ENCODE measurements around the gene TEAD1. TPM values are rescaled to one million over a fixed set of nuclear protein-coding genes. Genes with fewer than 3 reads are reported as not detected.

TEAD1 gene
- total RNA-seq, 1 experiment from 2014 or later: 106 TPM

- Histone ChIP-seq H3K36me3 (ENCODE audit: low read depth) (no peaks in the 10 kb centered on the region), H2AFZ (no peak overlapping the region), H3K79me2 (ENCODE audit: low read depth) (no peaks in the 10 kb centered on the region), H3K4me1 (replicated peaks; ENCODE audit: insufficient read depth) (no peaks in the 10 kb centered on the region), H3K4me3 (no peak overlapping the region), H4K20me1 (ENCODE audit: insufficient read depth) (no peaks in the 10 kb centered on the region), H3K4me2 (no peak overlapping the region), H3K27me3 (ENCODE audit: insufficient read depth, low read depth) (no peaks in the 10 kb centered on the region), H3K9me3 (ENCODE audit: insufficient read depth, low read depth) (no peaks in the 10 kb centered on the region), H3F3A (ENCODE audit: insufficient read depth, low read depth) (0 out of 2 replicates have a peak, but pooled peaks cover 6% of the 10 kb centered on the region), H3K9me2 (ENCODE audit: insufficient read depth) (no peaks in the 10 kb centered on the region), H3K27ac (no peak overlapping the region)
- no peak for DNase-seq
- POLR2A ChIA-PET (ENCODE audit: unreplicated experiment): no interaction called here
- no peak for TF ChIP-seq CTCF (conservative IDR thresholded peaks at IDR 0.05)
- TF ChIP-seq EZH2 (IDR thresholded peaks at IDR 0.05; ENCODE audit: low read depth): no peak
- no TSS peak for BruUV-seq (replicated peaks)
- intact Hi-C loops (cut with micrococcal nuclease; ENCODE audit: unreplicated experiment): loop anchor here (5.0 to 10.0 kb wide), 2 partner anchors 201 to 379 kb away; no protein-coding TSS in a partner anchor
- CTCF ChIA-PET: interaction anchor here (0.6 kb wide), 1 partner anchor 15 kb away, joined by 3 read pairs; no protein-coding TSS in a partner anchor
Observed at GRCh38 chr11:12966002-12966401, 291.8 kb downstream of the TEAD1 start.

- intact Hi-C loops (cut with micrococcal nuclease; ENCODE audit: unreplicated experiment): loop anchor here (5.0 to 10.0 kb wide), 2 partner anchors 199 to 377 kb away; no protein-coding TSS in a partner anchor
- peak; percentile 10 to 54 for DNase-seq
- TF ChIP-seq EZH2 (IDR thresholded peaks at IDR 0.05; ENCODE audit: low read depth): no peak
- TF ChIP-seq CTCF (conservative IDR thresholded peaks at IDR 0.05): no peak
- no peak overlapping the region for H3K27ac ChIP-seq
- H3K27me3 ChIP-seq (ENCODE audit: insufficient read depth, low read depth): no peaks in the 10 kb centered on the region
- BruUV-seq (replicated peaks): no TSS peak
- CTCF ChIA-PET: interaction anchor here (0.6 kb wide), 1 partner anchor 681 kb away, joined by 3 read pairs; no protein-coding TSS in a partner anchor
- POLR2A ChIA-PET (ENCODE audit: unreplicated experiment): interaction anchor here (0.6 kb wide), 2 partner anchors 9 to 201 kb away, joined by 5 read pairs; no protein-coding TSS in a partner anchor
- no peaks in the 10 kb centered on the region for H3K79me2 ChIP-seq (ENCODE audit: low read depth)
- H3K4me1 ChIP-seq (replicated peaks; ENCODE audit: insufficient read depth): no peaks in the 10 kb centered on the region
- H3K36me3 ChIP-seq (ENCODE audit: low read depth): no peaks in the 10 kb centered on the region
- H3K4me3 ChIP-seq: no peak overlapping the region
- H3K9me3 ChIP-seq (ENCODE audit: insufficient read depth, low read depth): no peaks in the 10 kb centered on the region
- H4K20me1 ChIP-seq (ENCODE audit: insufficient read depth): no peaks in the 10 kb centered on the region
- H3F3A ChIP-seq (ENCODE audit: insufficient read depth, low read depth): 0 out of 2 replicates have a peak, but pooled peaks cover 6% of the 10 kb centered on the region
- no peaks in the 10 kb centered on the region for H3K9me2 ChIP-seq (ENCODE audit: insufficient read depth)
- no peak overlapping the region for H2AFZ ChIP-seq
- H3K4me2 ChIP-seq: no peak overlapping the region
Observed at GRCh38 chr11:12968101-12968500, 293.9 kb downstream of the TEAD1 start.

- BruUV-seq (replicated peaks): no TSS peak
- Histone ChIP-seq H2AFZ (no peak overlapping the region), H3K27ac (no peak overlapping the region)
Observed at GRCh38 chr11:12968826-12969225, 294.6 kb downstream of the TEAD1 start.

More at GRCh38 chr11:12968826-12969225, 294.6 kb downstream of the TEAD1 start:
- no peaks in the 10 kb centered on the region for H3K4me1 ChIP-seq (replicated peaks; ENCODE audit: insufficient read depth)
- TF ChIP-seq CTCF (conservative IDR thresholded peaks at IDR 0.05) (no peak), EZH2 (IDR thresholded peaks at IDR 0.05; ENCODE audit: low read depth) (no peak)
- H3K79me2 ChIP-seq (ENCODE audit: low read depth): no peaks in the 10 kb centered on the region
- no peaks in the 10 kb centered on the region for H3K27me3 ChIP-seq (ENCODE audit: insufficient read depth, low read depth)
- intact Hi-C loops (cut with micrococcal nuclease; ENCODE audit: unreplicated experiment): loop anchor here (5.0 to 10.0 kb wide), 2 partner anchors 198 to 376 kb away; no protein-coding TSS in a partner anchor
- no peaks in the 10 kb centered on the region for H3K9me3 ChIP-seq (ENCODE audit: insufficient read depth, low read depth)
- 0 out of 2 replicates have a peak, but pooled peaks cover 6% of the 10 kb centered on the region for H3F3A ChIP-seq (ENCODE audit: insufficient read depth, low read depth)
- no peak overlapping the region for H3K4me2 ChIP-seq
- no peaks in the 10 kb centered on the region for H3K9me2 ChIP-seq (ENCODE audit: insufficient read depth)
- no peak for DNase-seq
- ChIA-PET CTCF (no interaction called here), POLR2A (ENCODE audit: unreplicated experiment) (no interaction called here)
- no peaks in the 10 kb centered on the region for H3K36me3 ChIP-seq (ENCODE audit: low read depth)
- no peak overlapping the region for H3K4me3 ChIP-seq
- H4K20me1 ChIP-seq (ENCODE audit: insufficient read depth): no peaks in the 10 kb centered on the region
